HG03469 (cell line): Measurements from ENCODE around the gene FBXO17.
"Not testable (repeated sequence)": the region's sequence is repeated elsewhere in the genome, so short reads cannot be mapped to it uniquely, and the experiment has no call there.

Experiments used
- ATAC-seq: cut with Tn5 transposase; IDR thresholded peaks from one replicate; pipeline ENCODE4 v1.9.1; 2021; ENCODE audit warnings: mild to moderate bottlenecking, moderate library complexity, moderate number of reproducible peaks; ENCODE audit not compliant: unreplicated experiment

The FBXO17 gene

DNA sequence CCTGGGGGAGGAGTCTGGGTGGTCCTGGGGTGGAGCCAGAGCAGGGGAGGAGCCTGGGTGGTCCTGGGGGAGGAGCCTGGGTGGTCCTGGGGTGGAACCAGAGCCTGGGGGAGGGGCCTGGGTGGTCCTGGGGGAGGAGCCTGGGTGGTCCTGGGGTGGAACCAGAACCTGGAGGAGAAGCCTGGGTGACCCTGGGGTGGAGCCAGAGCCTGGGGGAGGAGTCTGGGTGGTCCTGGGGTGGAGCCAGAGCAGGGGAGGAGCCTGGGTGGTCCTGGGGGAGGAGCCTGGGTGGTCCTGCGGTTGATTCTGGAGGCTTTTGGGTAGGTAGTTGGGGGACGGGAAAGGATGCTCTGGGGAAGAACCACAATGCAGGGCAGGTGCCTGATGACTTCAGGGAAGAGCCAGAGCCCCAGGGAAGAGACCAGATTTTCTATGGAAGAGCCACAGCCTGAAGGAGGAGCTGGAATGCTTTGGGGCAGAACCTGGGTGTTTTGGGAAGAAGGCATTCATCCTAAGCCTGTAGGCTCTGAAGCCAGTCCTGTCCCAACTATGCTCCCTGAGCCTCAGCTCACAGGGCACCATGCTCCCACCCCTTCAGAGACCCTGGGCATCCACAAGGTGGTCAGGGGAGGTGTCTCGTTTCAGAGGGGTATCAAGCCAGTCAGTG is 29.8 kb downstream of the FBXO17 start:
- no peak for ATAC-seq

DNA sequence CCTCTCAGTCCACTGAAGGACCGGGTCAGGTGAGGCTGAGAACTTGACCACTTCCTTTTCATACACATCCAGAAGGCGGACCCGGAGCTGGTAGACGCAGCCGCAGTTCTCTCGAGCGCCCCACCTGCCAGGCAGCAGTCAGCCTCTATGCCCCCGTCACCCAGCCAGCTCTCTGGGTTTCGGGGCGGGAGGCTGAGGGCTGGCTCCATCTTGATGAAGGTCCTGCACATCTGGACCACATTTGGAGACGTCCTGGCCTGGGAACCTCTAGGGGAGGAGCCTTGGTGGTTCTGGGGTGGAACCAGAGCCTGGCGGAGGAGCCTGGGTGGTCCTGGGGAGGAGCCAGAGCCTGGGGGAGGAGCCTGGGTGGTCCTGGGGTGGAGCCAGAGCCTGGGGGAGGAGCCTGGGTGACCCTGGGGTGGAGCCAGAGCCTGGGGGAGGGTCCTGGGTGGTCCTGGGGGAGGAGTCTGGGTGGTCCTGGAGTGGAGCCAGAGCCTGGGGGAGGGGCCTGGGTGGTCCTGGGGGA is 30.5 kb downstream of the FBXO17 start:
- no peak for ATAC-seq

DNA sequence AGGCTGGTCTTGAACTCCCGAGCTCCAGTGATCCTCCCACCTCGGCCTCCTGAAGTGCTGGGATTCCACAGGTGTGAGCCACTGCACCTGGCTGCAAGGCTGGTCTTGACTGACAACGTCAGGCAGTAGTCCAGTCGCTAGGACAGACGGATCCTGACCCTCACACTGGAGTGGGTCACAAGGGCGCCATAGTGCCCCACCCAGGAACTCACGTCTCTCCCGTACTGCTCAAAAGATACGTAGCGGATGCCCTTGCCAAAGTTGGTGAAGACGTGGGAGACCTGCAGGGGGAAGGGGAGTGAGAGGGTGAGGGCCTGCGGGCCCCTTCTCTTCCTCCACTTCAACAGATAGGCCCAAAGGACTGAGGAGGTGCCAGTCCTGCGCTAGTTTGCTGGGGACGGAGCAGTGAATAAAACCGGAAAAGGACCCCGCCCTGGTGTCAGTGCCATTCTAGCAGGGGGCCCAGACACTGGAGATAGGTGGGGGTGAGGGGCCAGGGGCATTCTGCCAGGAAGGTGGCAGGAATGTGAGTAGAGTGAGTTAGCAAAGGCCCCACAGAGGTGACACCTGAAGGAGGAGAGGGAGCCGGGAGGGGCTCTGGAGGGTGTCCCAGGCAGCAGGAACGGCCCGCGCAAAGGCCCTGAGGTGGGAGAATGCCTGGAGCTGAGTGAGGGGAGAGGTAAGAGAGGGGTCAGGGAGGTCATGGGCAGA is 32.9 kb downstream of the FBXO17 start:
- ATAC-seq: no peak

- no peak for ATAC-seq
Observed at GRCh38 chr19:38941979-38942378, 33.6 kb downstream of the FBXO17 start.

DNA sequence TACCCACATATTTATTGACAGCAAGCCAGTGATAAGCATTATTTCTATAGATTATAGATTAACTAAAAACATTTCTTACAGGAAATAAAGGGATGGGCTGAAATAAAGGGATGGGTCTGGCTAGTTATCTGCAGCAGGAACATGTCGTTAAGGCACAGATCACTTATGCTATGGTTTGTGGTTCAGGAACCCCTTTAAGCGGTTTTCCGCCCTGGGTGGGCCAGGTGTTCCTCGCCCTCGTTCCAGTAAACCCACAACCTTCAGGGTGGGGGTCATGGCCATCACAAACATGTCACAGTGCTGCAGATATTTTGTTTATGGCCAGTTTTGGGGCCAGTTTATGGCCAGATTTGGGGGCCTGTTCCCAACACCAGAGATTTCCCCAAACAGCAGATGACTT is 34.1 kb downstream of the FBXO17 start:
- not testable (repeated sequence) for ATAC-seq

- no peak for ATAC-seq
Observed at GRCh38 chr19:38939957-38940356, 35.6 kb downstream of the FBXO17 start.

DNA sequence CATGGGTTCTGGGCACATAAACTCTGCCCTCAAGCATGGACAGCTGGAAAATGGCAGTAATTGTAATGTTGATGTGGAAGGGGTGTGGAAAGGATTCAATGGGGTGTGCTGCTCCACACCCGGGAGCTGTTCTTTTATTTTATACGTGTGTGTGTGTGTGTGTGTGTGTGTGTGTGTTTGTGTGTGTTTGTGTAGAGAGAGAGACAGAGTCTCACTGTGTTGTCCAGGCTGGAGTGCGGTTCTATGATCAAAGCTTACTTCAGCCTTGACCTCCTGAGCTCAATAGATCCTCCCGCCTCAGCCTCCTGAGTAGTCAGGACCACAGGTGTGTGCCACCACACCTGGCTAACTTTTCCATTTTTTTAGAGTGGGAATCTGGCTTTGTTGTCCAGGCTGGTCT is 42.0 kb downstream of the FBXO17 start:
- no peak for ATAC-seq

- no peak for ATAC-seq
Observed at GRCh38 chr19:38932425-38933179, 42.9 kb downstream of the FBXO17 start.

- ATAC-seq: no peak
Observed at GRCh38 chr19:38931521-38931793, 44.1 kb downstream of the FBXO17 start.

GRCh38 chr19:38930776-38931520 is 44.6 kb downstream of the FBXO17 start, which contains the start of gene MRPS12:
MRPS12 (plus strand) TSS chr19:38930944; CDS start chr19:38931295, 351 bp downstream.
- ATAC-seq: peak; percentile 80

DNA sequence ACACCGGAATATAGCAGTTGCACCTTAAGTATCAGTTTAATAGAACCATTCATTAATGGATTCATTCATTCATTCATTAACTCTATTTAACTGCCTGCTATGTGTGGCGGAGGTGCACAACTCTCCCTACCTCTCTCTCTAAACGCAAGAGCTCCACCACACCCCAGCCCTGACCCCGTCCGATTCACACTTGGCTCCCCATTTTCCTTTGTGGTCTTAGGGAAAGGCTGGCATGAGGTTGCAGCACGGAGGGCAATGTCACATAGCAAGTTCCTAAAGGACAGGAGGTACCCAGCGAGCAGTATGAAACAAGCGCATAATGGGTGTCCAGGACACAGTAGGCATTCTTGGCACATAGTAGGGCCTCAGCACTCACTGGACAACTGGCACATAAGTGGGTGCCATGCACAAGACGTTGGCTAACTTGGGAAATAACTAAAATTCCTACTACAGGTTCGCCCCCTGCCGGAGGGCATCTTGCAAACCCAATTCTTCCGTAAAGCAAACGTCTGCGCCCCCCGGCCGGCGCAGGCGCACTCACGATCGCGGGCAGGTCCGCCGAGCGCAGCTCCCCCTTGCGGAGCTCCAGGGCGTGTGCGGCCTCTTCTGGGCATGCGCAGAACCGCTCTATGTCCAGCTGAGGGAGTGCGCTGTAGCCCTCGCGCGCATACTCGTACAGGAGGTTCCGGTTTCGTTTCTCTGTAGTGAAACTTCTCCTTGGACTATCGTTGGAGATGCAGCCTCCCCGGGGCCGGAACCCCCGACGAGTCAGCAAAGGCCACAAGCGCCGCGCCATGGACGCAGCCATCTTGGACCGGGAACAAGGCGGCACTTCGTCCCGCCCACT is 45.4 kb downstream of the FBXO17 start, which contains the start of gene SARS2:
Gene SARS2 (minus strand): TSS at position 835 of the 847 bp plus-strand sequence. CDS start 27 bp downstream, at position 808.
- peak; percentile 64 for ATAC-seq

DNA sequence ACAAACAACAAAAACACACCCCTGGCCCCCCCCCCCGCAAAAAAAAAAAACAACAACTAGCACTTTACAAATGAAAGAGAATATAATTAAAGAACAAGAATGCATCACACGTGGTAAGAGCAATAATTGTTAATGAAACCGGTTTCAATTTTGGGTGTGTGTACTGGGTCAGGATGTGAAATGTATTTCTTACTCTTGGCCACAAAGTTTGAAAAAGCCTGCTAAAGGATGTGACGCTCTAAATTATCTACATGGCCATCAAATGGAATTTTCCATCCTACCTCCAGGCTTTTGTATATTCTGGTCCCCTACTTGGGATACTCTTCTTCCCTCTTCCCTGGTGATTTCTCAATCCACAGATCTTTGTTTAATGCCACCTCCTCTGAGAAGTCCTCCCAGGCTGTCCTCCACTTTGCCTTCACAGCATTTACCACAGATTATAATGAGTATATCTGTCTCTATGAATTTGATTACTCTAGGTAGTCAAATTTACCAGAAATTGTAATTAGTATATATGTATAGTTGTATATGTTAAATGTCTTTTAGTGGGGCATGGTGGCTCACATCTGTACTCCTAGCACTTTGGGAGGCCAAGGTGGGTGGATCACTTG is 47.0 kb downstream of the FBXO17 start:
- no peak for ATAC-seq

DNA sequence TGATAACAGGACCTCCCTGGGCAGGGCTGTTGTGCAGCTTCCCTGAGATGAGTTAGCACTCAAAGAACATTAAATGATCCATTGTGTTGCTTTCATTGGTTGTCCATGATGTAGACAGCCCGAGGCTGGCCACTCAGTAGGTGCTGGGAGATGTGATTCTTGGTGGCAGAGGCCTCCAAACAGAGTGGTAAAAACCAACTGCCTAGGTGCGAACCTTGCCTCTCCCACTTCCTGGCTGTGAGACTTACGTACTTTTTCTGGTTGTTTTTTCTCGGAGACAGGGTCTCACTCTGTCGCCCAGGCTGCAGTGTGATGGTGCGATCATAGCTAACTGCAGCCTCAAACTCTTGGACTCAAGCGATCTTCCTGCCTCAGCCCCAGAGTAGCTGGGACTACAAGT is 51.2 kb downstream of the FBXO17 start:
- ATAC-seq: no peak

DNA sequence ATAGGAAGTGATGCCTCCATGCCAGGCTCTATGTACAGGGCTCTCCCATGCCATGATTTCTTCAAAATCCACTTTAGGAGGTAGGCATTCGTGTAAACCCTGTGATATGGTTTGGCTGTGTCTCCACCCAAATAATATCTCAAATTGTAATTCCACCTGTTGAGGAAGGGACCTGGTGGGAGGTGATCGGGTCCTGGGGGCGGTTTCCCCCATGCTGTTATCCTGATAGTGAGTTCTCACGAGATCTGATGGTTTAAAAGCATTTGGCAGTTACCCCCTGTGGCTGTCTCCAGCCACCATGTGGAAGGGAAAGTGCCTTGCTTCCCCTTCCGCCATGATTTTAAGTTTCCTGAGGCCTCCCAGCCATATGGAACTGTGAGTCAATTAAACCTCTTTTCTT is 53.1 kb downstream of the FBXO17 start:
- no peak for ATAC-seq

DNA sequence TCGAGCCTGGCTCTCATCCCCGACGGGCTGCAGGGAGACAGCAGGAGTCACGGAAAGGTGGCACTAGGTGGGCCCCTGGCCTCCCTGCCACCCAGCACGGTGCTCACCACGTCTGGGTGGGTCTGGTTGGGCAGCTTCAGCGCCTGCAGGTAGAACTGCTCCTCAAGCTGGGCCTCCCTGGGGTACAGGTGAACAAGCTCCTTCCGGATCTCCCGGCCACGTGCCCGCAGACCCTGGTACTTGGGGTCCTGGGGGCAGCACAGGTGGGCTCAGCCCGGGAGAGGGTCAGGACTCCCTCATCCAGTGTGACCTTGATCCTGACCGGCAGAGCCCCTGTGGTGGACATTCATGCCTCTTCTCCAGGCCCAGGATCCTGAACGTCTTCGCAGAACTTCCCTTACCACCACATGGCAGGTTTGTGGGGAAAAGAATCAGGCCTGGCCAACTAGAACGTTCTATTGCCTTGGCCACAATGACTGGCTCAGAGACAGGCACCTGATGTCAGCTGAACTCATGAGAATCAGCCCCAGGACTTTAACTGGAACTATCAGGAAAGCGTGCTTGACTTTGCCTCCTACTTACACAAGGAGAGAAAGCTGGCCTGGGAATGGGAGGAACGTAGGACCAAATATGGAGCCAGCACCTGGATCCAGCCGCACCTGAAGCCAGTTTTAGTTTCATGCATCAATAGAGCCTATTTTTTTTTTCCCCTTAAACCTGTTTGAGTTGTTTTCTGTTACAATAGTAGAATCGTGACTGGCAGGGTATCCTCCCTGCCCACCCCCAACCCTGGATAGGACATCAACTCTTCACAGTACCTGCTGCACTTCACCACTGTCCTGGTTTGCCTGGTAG is 53.9 kb downstream of the FBXO17 start:
- no peak for ATAC-seq

- no peak for ATAC-seq
Observed at GRCh38 chr19:38920602-38921419, 54.7 kb downstream of the FBXO17 start.

GRCh38 chr19:38919837-38920601 is 55.5 kb downstream of the FBXO17 start:
- ATAC-seq: no peak
